GM19463 (cell line): ENCODE data around the gene MPP2.
"Not testable (repeated sequence)": the region's sequence is repeated elsewhere in the genome, so short reads cannot be mapped to it uniquely, and the experiment has no call there.

Experiments used
- ATAC-seq: cut with Tn5 transposase; IDR thresholded peaks from one replicate; pipeline ENCODE4 v1.9.1; 2021; ENCODE audit warnings: mild to moderate bottlenecking, moderate library complexity; ENCODE audit not compliant: unreplicated experiment

The MPP2 gene

DNA sequence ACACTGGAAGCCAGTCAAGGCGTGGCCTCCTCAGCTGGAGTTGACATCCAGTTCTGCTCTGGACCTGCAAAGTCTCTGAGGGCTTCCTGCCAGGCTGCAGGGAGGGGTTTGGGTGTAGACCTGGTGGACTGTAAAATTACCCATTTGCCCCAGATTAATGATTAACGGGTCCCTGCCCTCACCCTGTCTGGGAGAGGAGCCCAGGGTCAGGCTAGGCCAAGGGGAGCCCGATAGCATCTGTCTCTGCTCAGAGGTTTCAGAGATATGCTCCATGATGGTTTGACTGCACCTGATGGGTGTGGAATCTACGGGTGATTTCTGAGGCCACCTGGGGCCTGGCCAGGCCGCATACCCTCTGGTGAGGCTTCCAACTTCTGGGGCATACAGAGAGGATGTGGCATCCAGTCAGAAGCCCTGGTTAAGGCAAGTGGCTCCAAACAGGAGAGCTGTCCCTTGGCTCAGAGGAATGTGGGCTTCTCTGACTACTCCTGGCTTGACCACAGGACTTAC, 23.8 kb upstream of the MPP2 start:
- ATAC-seq: no peak

DNA sequence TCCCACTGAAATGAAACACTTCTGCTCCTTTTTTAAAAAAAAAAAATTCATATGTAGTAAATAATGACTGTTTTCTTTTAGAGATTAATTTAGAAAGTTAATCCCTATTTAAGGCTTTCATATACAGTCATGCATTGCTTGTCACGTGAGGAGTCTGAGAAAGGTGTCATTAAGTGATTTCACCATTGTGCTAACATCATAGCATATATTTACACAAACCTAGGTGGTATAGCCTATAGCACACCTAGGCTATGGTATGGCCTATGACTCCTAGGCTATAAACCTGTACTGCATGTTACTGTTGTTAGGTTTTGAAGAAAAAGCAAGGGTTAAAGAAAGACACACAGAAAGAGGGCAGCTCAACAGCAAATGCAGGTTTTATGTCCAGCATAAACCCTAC, 21.3 kb upstream of the MPP2 start:
- ATAC-seq: no peak

DNA sequence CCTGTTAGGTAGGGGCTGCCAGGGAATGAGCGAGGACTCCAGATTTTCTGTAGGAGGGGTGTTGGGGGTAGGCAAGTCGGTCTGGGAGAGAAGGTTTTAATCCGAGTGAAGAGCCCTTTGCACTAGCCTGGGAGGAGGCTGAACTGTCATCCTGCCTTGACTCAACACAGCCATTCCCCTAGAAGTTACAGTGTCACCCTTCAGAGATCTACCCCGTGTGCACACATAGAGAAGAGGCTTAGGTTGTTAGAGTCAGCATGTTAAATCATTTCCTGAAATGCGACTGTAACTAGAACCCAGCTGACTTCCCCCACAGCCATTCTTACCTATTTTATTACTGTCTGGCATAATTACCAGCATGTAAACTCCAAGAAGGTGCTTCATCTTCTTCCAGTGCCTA, 20.6 kb upstream of the MPP2 start:
- ATAC-seq: not testable (repeated sequence)

DNA sequence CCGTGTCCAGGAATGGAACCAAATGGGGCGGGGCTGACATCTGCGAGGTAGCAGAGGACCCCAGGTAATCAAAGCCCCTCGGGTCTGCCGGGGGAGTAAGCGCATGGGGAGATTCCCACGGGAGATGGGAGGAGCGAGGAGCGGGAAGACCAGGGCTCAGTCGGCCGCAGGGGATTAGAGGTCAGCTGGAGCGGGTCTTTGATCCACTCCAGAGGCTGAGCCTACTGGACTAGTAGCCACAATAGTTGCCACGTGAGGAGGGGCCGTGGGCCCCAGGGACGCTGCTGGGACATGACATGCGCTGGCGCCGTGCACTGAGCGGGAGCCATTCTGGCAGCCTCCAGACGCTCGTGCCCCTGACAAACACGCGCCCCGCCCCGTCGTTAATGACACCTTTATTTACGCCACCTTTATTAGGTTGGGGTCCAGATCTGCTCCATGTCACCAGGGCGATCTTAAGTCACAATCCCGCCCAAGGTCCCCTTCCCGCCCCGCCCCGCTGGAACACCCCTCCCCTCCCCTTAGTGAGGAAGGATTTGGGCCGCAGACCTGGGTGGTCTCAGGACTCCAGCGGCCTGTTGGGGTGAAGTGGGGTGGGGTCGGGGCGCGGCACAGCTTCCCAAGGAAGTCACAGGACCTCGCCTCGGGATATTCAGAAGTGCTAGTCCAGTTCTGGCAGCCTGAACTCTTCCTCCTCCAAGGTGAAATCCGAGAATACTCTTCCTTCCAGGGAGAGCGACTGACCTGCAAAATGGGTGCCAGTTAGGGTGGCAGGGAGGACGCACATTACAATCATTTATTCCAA, 19.9 kb upstream of the MPP2 start:
- ATAC-seq: no peak

DNA sequence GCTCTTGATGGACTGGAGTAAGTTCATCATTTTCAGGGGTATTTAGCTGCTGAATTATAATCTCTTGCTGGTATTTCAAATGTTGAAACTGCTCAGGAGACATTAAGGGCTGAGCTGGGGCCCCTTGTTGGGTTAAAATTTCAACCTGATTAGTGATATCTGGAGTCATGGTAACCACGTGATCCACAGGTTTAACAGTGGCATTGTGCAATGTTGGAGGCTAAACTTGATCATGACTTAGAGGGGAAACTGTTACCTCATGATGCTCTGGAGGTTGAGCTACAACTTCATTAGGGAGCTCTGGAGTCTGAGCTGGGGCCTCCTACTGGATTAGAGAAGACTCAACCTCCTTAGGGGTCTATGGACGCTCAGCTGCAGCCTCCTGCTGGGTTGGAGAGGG, 17.2 kb upstream of the MPP2 start:
- ATAC-seq: no peak

DNA sequence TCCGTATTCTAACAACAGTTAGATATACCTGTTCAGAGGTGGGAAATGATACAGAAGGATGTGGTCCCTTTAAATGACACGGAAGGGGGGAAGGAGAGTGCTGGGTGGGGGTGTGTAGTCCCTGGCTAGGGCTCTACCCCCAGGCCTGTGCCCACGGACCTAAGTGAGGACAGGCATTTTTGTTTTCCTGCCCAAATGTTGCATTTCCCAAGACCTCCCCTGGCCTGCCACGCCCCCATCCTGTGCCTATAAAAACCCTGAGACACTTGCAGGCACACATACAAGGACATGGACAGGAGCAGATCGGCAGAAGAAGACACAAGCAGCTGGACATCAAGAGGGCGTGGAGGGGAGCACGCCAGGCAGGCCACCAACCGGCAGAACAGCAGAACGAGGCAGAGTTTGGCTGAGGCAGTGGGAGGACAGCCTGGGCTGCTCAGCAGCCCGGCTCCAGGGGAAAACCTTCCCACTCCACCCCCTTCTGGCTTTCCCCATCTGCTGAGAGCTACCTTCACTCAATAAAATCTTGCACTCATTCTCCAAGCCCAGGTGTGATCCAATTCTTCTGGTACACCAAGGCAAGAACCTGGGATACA, 13.3 kb upstream of the MPP2 start:
- no peak for ATAC-seq

DNA sequence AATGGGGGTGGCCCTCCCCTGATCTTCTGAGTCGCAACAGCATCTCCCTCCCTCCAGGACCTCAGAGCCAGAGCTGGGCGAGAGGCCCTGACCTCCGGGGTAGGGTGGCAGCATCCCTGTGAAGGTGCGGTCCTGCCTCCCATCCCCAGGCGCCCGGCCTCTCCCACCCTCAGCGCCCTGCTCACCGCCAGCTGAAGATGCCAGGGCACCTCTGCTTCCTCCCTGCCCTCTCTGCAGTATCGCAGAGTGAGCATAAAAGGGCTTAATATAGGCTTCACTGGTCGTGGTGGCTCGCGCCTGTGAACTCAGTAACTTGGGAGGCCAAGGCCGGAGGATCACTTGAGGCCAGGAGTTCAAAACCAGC, 10.7 kb upstream of the MPP2 start:
- no peak for ATAC-seq

DNA sequence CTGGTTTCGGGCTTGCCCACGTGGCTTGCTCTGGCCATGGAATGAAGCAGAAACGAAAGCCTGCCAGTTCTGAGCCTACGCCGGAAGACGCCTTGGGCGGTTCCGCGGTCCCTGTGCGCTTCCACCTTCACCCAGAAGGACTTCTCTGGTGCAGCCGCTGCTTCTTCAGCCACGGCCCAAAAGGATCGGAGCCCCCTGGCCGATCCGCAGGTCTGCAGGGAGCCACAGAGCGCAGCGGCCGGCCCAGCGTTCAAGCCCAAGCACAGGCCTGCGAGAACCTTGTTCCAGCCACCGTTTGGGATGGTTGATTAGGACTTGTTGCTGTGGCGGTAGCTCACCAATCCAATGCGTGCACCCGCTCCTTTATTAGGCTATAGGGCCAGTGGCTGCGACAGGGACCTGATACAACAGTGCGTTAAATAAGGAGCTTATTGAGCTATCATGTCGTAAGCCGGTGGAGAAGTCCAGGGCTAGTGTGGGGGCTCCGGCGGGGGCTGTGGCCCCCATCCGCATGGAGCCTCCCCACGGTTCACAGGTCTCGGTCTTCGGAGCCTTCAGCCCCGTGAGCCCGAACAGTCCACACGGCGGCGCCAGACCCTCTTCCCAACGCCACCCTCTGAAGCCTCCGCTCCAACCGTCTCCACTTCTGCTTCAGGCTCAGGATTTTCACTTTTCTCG, 10.2 kb upstream of the MPP2 start:
- ATAC-seq: peak; percentile 62

DNA sequence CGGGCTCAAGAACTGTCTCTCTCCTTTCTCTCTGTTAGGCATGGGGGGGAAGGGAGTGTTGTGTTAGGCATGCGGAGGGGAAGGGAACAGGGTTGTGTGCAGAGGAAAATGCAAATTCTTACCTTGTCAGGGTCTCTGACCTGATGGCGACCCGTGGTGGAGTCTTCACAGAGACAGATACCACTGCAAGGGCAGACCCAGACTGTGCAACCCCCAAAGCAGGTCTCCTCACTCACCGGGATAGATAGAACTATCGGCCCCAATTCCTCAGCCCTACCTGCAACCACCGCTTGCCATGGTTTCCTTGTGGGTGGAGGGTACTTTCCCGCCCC, 9.6 kb upstream of the MPP2 start:
- peak; percentile 17 for ATAC-seq

DNA sequence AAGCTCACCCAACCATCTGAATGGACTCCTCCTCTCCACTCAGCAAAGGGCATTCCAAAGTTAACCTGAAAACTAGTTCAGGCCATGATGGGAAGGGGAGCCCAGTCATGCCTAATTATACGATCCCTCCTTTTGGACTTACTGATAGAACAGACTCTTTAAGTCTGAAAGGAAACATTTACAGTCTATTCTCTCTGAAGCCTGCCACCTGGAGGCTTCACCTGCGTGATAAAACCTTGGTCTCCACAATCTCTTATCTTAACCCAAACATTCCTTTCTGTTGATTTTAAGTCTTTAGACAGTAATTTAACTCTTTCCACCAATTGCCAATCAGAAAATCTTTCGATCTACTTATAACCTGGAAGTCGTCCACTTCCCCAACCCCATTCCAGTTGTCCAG, 9.0 kb upstream of the MPP2 start:
- no peak for ATAC-seq

DNA sequence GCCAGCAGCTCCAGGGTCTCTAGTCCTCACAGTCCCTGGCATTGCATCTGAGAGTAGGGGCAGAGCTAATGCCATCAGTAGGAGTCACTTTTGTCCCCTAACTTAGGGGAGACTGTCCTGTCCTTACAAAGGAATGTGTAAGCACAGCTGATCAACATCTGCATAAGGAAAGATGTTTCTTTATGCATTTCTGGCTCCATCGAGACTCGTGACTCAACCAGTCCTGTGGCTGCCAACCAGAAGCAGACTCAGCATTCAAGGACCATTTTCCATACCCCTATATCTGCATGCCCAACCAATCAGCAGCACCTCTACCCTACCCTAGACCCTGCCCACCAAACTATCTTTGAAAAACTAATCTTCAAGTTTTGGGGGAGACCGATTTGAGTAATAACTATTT, 8.2 kb upstream of the MPP2 start:
- ATAC-seq: no peak

DNA sequence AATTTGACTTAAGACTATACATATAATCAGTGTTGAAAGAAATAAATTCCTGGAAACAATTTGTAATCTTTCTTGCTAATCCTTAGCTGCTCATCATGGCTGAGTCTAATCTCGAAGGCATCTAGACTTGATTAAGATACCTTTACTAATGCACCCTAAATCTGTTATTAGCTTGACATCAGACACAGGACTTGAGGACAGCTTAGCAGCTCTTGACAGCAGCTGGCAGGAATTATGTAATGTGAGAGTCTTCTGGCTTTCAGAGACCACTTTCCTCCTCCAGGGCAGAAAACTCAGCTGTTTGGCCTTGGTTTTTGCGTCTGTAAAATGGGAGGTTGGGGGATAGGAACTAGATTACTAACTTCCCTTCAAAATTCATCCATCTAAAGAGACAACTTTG, 7.1 kb upstream of the MPP2 start:
- no peak for ATAC-seq

DNA sequence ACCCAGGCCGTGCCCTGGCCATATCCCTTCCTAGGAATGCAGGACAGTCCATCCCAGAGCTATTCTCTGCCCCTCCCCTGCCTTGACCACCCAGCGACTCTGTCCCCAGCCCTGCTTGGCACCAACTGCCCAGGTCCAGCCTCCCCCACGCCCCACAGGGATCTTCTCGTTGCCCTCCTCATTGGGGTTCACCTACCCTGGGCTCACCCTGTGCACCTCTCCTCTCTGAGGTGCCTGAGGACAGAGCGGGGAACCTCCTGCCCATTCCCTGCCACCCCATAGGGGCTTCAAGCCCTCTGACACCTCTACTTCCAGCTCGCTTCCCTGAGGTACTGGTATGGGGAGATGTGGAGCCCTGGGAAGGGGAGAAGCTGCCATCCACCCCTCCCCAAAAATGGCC, 6.2 kb upstream of the MPP2 start:
- no peak for ATAC-seq

DNA sequence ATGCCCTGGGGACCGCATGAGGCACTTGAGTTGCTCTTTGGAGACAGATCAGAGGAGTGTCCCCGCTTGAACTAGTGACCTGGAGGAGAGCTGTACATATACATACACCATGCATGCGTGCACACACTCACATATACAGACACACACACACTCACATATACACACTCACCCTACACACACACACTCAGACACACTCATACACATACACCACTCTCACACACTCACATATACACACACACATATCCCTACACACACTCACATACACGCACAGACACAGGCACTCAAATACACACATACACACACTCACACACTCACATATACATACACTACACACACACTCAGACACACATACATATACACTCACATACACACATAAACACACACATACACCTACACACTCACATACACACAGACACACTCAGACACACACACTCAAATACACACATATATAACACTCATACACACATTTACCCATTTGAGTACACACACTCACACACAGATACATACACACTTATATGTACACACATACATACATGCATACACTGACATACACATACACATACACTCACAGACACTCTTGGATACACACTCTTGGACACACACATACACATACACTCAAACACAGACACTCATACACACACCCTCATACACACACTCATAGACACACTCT, 5.4 kb upstream of the MPP2 start:
- no peak for ATAC-seq

DNA sequence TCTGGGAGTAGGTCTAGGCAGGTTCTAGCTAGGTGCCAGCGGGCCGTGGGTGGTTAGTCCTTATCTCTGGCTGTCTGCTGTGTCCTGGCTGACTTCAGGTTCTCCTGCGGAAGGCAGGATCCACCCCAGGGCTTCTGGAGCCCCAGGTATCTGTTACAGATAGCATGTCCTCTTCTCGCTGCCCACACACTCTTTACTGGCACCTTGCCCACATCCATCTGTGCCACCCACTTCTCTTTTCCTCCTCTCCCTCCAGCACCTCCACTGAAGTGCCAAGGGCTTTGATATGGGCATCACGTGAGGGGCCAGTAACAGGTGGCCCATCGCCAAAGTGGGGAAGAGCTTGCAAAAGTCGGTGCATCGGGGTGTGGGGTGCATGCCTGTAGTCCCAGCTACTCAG, 4.6 kb upstream of the MPP2 start:
- no peak for ATAC-seq

DNA sequence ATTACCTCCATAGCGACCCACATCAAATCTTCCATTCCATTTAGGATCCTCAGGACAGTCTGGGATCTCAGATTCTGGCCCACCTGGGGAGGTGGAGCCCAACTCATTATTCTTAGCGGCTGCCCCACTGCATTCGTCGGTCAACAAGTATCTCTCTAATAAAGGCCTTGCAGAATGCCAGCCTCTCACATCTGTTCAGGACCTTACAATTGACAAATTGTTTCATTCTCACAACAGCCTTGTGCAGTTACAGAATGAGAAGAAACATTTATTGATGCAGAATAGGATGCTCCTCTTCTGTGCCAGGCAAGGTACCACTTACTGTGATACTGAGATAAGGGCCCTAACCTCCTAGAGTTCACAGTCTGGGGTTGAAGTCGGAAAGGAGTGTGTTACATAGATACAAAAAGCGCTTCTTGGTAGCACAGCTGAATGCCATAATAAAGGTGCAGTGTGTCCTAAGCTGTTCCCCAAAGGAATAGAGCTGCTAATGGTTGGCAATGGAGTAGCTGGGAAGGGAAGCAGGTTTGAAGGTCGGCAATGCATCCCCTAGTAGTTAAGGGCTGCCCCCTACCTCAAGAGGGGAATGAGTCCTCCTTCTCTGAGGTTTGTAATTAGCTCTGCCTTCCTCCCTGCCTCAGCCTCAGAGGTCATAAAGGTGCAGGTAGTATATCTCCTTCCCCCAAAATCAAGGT, 2.3 kb upstream of the MPP2 start:
- no peak for ATAC-seq

DNA sequence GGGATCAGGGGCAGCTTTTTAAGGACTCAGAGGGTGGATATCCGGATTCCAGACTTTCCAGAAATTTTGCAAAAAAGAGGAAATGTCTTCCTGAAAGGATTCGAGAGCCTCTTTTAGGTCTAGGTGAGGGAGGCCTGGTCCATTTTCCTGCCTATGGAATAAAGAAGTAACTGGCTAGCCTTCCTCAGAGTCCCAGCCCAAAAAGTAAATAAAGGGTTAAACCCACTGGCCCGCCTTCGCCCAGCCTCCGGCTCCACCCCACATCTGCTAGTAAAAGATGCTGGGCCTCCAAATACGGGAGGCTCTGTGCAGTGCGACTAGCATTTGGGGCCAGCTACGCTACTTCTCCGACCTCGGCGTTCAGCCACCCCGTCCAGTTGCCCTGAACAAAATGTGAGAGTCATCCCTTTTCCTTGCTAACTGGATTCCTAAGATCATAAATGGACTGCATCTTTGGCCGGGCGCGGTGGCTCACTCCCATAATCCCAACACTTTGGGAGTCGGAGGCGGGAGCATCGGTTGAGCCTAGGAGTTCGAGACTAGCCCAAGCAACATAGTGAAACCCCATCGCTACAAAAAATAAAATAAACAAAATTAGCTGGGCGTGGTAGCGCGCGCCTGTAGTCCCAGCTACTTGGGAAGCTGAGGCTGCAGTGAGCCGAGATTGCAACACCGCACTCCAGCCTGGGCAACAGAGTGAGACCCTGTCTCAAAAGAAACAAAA, 824 bp upstream of the MPP2 start:
- no peak for ATAC-seq

DNA sequence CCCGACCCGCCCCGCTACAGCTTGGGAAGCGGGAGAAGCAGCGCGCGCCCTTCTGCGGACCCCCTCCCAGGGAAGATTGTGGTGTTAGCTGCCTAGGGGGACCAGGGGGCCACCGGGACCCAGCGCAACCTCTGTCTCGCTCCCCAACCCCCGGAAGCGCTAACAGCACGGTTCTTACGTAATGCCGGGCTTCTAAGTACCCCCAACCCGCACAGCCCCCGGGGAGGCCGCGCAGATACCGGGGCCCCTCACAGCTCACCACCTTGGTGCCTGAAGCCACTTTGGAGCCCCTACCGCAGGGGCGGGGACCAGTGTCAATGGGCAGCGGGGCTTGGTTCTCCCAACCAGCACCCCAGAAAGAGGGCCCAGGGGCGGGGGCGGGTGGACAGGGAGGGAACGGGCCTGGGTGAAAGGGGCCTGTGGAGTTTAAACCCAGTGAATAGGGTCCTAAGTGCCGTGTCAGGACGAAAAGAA, 348 bp downstream of the MPP2 start:
- ATAC-seq: no peak

DNA sequence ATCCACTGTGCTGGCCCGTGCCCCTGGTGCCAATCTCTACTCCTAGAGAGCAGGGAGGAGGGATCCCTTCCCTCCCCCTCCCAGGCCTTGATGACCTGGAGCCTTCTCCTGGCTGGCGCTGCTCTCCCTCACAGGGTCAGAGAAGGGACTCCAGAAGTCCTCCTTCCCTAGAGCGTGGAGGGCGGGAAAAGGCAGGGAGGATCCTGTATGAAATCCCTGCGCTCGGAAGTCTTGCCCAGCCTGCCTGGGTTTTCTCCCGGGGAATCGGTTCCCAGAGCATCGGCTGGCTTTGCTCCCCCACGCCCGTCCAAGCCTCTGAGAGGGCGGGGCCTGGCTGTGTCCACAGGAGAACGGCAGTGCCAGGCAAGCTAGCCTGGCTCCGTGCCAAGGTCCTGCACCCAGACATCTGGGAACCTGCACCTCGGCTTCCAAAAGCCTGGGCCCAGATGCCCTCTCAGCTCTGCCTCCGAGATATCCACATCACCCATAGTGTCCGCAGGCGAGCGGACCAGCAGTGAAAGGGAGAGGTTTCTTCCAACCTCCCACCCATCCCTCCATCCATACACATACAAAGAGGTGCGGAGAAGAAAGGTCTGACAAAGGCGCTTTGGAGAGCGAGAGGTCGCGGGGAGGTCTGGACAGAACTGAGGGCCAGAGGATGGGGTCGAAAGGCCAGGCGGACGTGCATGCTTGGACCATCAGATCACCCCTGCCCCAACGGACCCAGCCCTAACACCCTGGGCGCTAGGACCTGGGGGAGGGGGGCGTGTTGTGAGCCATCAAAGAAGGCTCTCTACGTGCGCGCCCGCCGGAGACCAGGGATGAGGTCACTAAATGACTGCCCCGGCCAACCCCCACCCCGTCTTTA, 1.1 kb downstream of the MPP2 start:
- ATAC-seq: no peak
